HG02759 (cell line): ENCODE results near the gene TMCC1.
"Not testable (repeated sequence)": the region's sequence is repeated elsewhere in the genome, so short reads cannot be mapped to it uniquely, and the experiment has no call there.

Source experiments
- ATAC-seq: cut with Tn5 transposase; IDR thresholded peaks from one replicate; pipeline ENCODE4 v1.9.1; 2021; ENCODE audit warnings: mild to moderate bottlenecking, moderate library complexity; ENCODE audit not compliant: unreplicated experiment

Gene TMCC1

GRCh38 chr3:129777806-129778205 lies 115.7 kb downstream of the TMCC1 start:
- ATAC-seq: no peak

GRCh38 chr3:129775870-129776269 lies 117.6 kb downstream of the TMCC1 start:
- no peak for ATAC-seq

- ATAC-seq: no peak
Observed at GRCh38 chr3:129773691-129774663, 119.5 kb downstream of the TMCC1 start.

- no peak for ATAC-seq
Observed at GRCh38 chr3:129770604-129771003, 122.9 kb downstream of the TMCC1 start.

GRCh38 chr3:129769616-129770015 lies 123.9 kb downstream of the TMCC1 start:
- no peak for ATAC-seq

- no peak for ATAC-seq
Observed at GRCh38 chr3:129768728-129769127, 124.8 kb downstream of the TMCC1 start.

GRCh38 chr3:129766135-129766534 lies 127.4 kb downstream of the TMCC1 start:
- ATAC-seq: no peak

- no peak for ATAC-seq
Observed at GRCh38 chr3:129764090-129764489, 129.4 kb downstream of the TMCC1 start.

- ATAC-seq: no peak
Observed at GRCh38 chr3:129758785-129759320, 134.7 kb downstream of the TMCC1 start.

GRCh38 chr3:129758306-129758705 lies 135.2 kb downstream of the TMCC1 start:
- no peak for ATAC-seq

GRCh38 chr3:129756871-129757270 lies 136.6 kb downstream of the TMCC1 start:
- ATAC-seq: no peak

GRCh38 chr3:129751105-129751504 lies 142.4 kb downstream of the TMCC1 start:
- ATAC-seq: not testable (repeated sequence)

GRCh38 chr3:129749692-129750091 lies 143.8 kb downstream of the TMCC1 start:
- ATAC-seq: no peak

GRCh38 chr3:129747992-129748391 lies 145.5 kb downstream of the TMCC1 start:
- no peak for ATAC-seq

GRCh38 chr3:129747136-129747535 lies 146.4 kb downstream of the TMCC1 start:
- no peak for ATAC-seq

- no peak for ATAC-seq
Observed at GRCh38 chr3:129746629-129747028, 146.9 kb downstream of the TMCC1 start.

GRCh38 chr3:129745253-129745652 lies 148.3 kb downstream of the TMCC1 start:
- ATAC-seq: no peak

- no peak for ATAC-seq
Observed at GRCh38 chr3:129741794-129742193, 151.7 kb downstream of the TMCC1 start.

GRCh38 chr3:129740090-129740489 lies 153.4 kb downstream of the TMCC1 start:
- ATAC-seq: no peak

- ATAC-seq: no peak
Observed at GRCh38 chr3:129739634-129740033, 153.9 kb downstream of the TMCC1 start.

GRCh38 chr3:129738172-129738571 lies 155.3 kb downstream of the TMCC1 start:
- ATAC-seq: no peak

- ATAC-seq: no peak
Observed at GRCh38 chr3:129736070-129736469, 157.4 kb downstream of the TMCC1 start.
